Hepatocyte (in vitro differentiated cells): Measurements from ENCODE around the gene PPP2R1A.

ENCODE experiments used
- CTCF ChIP-seq: fragments of 200-600 bp; sonication (generic); IDR thresholded peaks from 2 replicates; pipeline ENCODE4 v1.5.1; 2016; ENCODE audit warnings: antibody characterized with exemption, mild to moderate bottlenecking; ENCODE audit not compliant: poor library complexity
- EZH2 ChIP-seq: fragments of 200-600 bp; sonication (generic); IDR thresholded peaks from 2 replicates; pipeline ENCODE4 v1.6.1; 2016; ENCODE audit warnings: antibody characterized with exemption, mild to moderate bottlenecking, borderline replicate concordance

- no peak for TF ChIP-seq CTCF
- TF ChIP-seq EZH2: no peak
These were observed 19.5 kb upstream of the PPP2R1A start for GRCh38 chr19:52170304-52170703.
